ENCODE data around the gene MIER1.

- no peak for TF ChIP-seq CTCF (IDR thresholded peaks at IDR 0.05)
- no peak for TF ChIP-seq ZFX (IDR thresholded peaks at IDR 0.05; ENCODE audit: borderline replicate concordance)
Measured at GRCh38 chr1:66947267-66947666, 22.5 kb downstream of the MIER1 start.

Data from 22Rv1 (cell line).